COLO829 (cell line): Measurements from ENCODE around the gene ESYT3.
"Not testable (repeated sequence)": the region's sequence is repeated elsewhere in the genome, so short reads cannot be mapped to it uniquely, and the experiment has no call there.

Experiments used
- DNase-seq: peaks from one replicate; pipeline ENCODE4 v3.0.0; 2012; ENCODE audit warnings: low spot score

ESYT3 gene

GRCh38 chr3:138443521-138444503, 9.4 kb downstream of the ESYT3 start:
- DNase-seq = no peak

GRCh38 chr3:138445236-138445635, 10.8 kb downstream of the ESYT3 start:
- DNase-seq = no peak

GRCh38 chr3:138445654-138446053, 11.2 kb downstream of the ESYT3 start:
- no peak for DNase-seq

DNA sequence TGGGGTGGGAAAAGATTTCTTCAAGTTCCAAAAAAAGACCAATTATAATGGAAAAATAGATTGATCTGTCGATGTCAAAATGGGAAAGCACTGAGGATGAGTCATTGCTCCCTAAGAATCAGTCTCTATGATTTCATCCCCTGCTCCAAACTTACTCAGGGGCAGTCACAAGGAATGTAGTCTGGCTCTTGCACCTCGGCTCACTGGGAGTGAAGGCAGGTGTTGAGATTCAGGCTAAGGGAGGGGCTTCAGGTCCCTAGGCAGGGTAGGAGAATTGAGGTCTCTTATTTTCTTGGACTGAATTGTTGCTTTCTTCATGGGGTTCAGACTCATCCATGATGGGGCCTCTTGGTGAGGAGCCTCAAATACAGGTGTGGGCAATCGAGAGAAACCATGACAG, 14.2 kb downstream of the ESYT3 start:
- DNase-seq = no peak

DNA sequence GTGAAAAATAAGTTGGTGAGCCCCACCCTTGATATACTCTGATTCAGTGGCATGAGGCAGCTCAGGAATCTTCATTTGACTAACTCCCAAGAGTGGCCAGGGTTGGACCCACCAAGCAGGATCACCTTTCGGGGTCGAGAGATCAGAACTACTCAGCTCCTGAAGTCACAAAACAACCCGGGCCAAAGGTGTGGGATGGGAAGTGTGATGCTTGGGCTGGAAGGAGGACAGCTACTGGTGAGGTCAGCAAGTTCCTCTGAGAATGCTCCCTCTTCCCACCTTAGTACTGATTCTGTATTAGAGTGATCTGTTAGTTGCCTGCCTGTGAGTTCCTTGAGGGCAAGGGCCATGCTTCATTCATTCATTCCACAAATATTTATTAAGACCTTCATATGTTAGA, 15.1 kb downstream of the ESYT3 start:
- DNase-seq = no peak

DNA sequence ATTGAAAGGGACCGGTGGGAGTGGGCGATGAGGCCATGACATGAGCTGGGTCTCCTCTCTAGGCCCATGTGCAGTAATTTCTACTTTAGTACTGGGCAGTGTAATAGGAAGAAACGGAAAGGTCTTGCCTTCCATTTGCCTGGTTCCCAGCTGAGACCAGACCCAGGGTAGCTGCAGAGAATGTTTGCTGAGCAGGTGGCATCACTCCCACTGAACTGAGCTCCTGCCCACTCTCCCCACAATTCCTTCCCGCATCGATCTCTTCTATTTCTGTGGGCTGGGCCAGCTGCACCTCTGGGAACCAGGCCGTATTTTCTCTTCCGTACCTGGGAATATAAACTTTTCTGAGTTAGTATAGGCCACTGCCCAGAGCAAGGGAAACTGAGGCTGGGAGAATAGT, 15.8 kb downstream of the ESYT3 start:
- no peak for DNase-seq

DNA sequence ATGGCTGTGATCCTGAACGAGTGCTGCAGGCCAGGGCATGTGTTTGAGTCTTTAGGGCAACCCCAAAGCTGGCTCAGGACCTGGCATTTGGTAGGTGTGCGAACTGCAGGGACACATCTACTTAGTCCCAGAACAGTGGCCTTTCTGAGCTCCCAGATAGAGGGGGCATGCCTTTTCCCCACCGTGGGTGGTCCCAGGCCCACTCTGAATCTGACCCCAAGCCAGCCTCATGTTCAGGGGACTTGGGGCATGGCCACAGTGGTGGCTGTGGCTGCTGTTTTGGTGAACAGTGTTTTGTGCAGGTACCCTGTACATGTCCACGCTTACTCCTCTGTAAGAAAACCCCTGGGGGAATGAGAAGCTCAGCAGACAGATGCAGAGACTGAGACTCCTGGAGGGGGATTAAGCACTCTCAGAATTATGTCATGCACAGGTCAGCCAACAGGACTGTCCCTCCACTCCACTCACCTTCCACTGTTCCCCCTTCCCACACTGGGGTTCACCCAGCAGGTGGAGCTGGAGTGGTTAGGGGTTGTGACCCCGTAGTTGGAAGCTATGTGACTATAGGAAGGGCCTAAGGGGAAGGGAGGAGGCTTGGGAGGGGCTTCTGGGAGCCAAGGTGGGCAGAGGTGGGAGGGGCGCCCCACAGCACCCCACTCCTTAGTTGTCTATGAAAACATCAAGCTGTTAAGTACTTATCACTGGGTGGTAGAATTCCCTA, 16.4 kb downstream of the ESYT3 start:
- no peak for DNase-seq

DNA sequence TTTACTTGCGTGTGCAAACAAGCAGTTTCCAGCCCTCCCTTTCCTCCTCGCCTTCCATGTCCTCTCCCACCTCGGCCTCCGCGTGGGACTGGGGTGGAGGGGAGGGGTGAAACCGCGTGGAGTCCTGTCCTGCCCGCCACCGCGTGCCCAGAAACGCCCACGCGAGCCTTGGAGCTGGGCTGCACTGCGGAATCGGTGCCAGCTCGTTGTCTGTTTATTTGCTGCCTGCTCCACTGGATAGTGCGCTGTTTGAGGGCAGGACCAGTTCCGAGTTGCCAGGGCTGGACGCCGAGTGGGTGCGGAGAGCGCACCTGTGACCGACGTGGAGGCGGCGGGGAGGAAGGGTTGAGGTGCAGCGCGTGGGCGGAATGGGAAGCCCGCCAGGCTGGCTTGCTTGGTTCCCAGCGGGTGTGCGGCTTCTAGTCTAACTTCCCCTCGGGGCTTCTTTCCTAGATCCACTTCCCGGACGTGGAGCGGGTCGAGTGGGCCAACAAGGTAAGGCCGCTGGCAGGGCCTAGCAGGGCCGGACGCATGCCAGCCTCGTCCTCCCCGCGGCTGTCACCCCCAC, 17.3 kb downstream of the ESYT3 start:
- DNase-seq = no peak

DNA sequence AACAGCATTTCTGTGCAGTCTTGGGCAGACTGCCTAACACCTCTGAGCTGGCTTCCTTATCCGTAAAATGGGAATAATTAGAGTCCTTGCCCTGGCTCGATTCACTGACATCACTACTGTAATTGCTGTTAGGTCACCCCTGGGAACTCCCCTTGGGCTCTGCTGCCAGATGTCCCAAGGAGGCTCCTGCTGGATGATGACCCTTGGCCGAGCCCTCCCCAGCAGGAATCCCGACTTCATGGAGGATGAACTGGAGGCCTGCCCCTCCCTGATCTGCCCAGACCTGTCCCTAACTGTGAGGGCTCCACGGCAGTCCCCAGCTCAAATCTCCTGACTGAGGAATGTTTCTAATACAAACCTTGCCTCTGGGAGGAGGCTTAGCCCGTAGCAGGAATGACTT, 18.0 kb downstream of the ESYT3 start:
- no peak for DNase-seq

DNA sequence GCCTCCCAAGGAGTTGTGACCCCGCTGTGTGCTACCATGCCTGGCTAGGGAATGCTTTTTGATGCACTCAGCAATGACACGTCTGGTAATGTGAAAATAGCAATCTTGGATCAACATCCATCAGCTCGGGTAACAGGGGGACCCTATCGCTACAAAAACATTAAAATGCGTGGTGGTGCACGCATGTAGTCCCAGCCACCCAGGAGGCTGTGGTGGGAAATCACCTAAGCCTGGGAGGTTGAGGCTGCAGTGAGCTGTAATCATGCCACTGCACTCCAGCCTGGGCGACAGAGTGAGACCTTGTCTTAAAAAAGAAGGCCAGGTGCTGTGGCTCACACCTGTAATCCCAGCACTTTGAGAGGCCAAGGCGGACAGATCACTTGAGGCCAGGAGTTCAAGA, 19.5 kb downstream of the ESYT3 start:
- DNase-seq = not testable (repeated sequence)

DNA sequence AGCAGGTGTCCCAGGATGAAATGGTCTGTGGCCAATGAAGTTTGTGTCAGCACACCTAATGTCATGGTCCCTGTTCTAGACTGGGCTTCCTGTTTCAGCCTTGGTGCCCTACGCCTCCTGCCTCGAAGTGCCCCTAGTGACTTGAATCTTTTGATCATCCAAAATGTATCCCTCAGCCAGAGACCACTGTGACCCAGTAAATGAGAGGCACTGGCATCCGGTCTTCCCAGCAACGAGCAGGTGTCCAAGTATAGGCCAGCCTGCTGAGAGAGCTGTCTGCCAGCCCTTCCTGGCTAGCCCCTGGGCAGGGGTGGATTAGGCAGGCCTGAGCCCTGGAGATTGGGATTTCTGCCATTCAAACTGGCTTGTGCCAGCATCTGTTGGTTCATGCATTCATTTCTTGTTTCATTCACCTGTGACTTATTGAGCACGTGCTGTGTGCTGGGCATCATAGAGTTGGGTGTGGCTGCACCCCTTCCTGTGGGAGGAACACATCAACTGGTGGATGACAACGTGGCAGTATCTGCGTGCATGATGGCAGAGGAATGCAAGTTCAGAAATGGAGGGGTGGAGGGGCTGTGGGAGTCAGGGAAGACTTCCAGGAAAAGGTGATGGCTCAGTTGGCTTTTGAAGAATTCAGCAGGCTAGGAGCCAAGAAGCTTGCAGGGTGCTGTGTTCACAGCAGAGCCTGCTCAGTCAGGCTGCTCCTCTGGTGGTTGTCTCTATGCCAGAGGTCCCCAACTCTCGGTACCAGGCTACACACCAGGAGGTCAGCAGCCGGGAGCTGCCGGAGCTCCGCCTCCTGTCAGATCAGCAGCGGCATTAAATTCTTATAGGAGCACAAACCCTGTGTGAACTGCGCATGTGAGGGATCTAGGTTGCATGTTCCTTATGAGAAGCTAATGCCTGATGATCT, 21.6 kb downstream of the ESYT3 start:
- no peak for DNase-seq

- no peak for DNase-seq
These were observed 22.8 kb downstream of the ESYT3 start for GRCh38 chr3:138456961-138457862.

DNA sequence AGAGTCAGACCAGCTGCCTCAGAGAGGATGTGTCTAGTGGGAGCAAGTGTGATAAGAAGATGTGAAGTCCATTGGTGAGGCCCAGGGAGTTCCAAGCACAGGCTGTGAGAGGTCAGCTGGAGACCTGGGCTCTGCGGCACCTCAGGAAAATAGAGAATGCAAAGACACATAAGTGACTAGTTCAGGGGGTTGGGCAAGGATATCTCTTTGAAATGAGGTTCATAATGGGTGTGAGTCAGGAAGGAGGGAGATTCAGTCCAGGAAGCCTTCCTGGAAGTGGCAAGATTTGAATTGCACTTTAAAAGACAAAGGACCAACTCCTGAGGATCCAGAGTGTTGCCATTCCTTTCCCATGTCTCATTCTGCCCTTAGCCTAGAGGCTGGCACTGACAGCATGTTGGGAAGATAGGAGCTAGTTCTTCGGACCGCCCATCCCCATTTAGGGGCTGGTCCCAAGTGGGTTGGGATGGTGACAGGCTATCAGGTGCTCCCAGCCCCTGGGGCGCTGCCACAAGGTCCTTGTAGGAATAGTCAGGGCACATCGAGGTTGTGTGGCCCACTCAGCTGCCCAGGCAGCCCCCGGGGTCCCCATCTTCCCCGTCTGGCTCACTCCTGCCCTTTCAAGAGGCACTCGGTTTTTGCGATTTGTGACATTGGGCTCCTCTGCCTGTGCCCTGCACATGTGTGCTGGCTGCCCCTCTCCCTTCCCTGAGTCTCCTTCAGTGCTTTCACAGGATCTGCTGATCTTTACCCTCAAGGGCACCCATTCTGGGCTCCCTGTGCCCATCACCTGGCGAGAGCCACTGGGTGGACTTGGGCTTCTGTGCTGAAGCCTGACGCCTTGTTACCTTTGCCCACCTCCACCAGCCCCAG, 23.7 kb downstream of the ESYT3 start:
- DNase-seq = no peak

- no peak for DNase-seq
These were observed 24.5 kb downstream of the ESYT3 start for GRCh38 chr3:138458774-138459499.

- DNase-seq = no peak
These were observed 25.5 kb downstream of the ESYT3 start for GRCh38 chr3:138459619-138460535.

GRCh38 chr3:138460536-138461205, 26.3 kb downstream of the ESYT3 start:
- no peak for DNase-seq

- no peak for DNase-seq
These were observed 26.8 kb downstream of the ESYT3 start for GRCh38 chr3:138461246-138461645.
